ENCODE measurements around the gene MICAL3. TPM values are rescaled to one million over a fixed set of nuclear protein-coding genes. Genes with fewer than 3 reads are reported as not detected.

MICAL3 gene
- total RNA-seq, 1 experiment from 2014 or later: 13.4 TPM

GRCh38 chr22:17794726-17795542 is 229.4 kb downstream of the MICAL3 start:
- DNase-seq (ENCODE audit: low spot score): no peak

- DNase-seq (ENCODE audit: low spot score): no peak
These were observed 231.4 kb downstream of the MICAL3 start for GRCh38 chr22:17792854-17793434.

- DNase-seq (ENCODE audit: low spot score): no peak
These were observed 232.1 kb downstream of the MICAL3 start for GRCh38 chr22:17792299-17792698.

- DNase-seq (ENCODE audit: low spot score): no peak
These were observed 233.2 kb downstream of the MICAL3 start for GRCh38 chr22:17791196-17791595.

- no peak for DNase-seq (ENCODE audit: low spot score)
These were observed 234.8 kb downstream of the MICAL3 start for GRCh38 chr22:17789379-17790200.

GRCh38 chr22:17788528-17789378 is 235.6 kb downstream of the MICAL3 start:
- DNase-seq (ENCODE audit: low spot score): no peak

GRCh38 chr22:17787716-17788330 is 236.5 kb downstream of the MICAL3 start:
- DNase-seq (ENCODE audit: low spot score): no peak

- DNase-seq (ENCODE audit: low spot score): no peak
These were observed 237.1 kb downstream of the MICAL3 start for GRCh38 chr22:17787241-17787640.

GRCh38 chr22:17786435-17787161 is 237.8 kb downstream of the MICAL3 start:
- DNase-seq (ENCODE audit: low spot score): no peak

GRCh38 chr22:17785185-17786184 is 238.9 kb downstream of the MICAL3 start:
- no peak for DNase-seq (ENCODE audit: low spot score)

- no peak for DNase-seq (ENCODE audit: low spot score)
These were observed 239.6 kb downstream of the MICAL3 start for GRCh38 chr22:17784776-17785175.

- DNase-seq (ENCODE audit: low spot score): no peak
These were observed 240.4 kb downstream of the MICAL3 start for GRCh38 chr22:17783773-17784480.

GRCh38 chr22:17783312-17783711 is 241.0 kb downstream of the MICAL3 start:
- DNase-seq (ENCODE audit: low spot score): no peak

GRCh38 chr22:17782621-17783020 is 241.7 kb downstream of the MICAL3 start:
- no peak for DNase-seq (ENCODE audit: low spot score)

- no peak for DNase-seq (ENCODE audit: low spot score)
These were observed 242.2 kb downstream of the MICAL3 start for GRCh38 chr22:17782158-17782557.

- peak; percentile 77 for DNase-seq (ENCODE audit: low spot score)
These were observed 242.9 kb downstream of the MICAL3 start for GRCh38 chr22:17781319-17782031.

- no peak for DNase-seq (ENCODE audit: low spot score)
These were observed 243.5 kb downstream of the MICAL3 start for GRCh38 chr22:17780741-17781318.
